K562 (cell line): ENCODE data around the gene ITGA6.

ENCODE experiments used
- ATF3 ChIP-seq, 2 experiments: fragments of 450-650 bp in 1 of 2; sonication (generic) in 1 of 2; formaldehyde crosslinking in 1 of 2; IDR thresholded peaks in 1 of 2; conservative IDR thresholded peaks in 1 of 2; 2 replicates each; pipeline versions ENCODE4 v1.6.1 to v1.8.1; 2016 to 2023; ENCODE audit warnings: mild to moderate bottlenecking in 2 of 2, moderate library complexity in 2 of 2, inconsistent platforms in 1 of 2, missing genetic modification reagents in 1 of 2
- BCLAF1 ChIP-seq, 2 experiments: fragments of 450-650 bp in 1 of 2; IDR thresholded peaks; 2 replicates each; pipeline ENCODE4 v1.6.1; 2011 to 2017; ENCODE audit warnings: low read depth in 2 of 2, antibody characterized with exemption in 1 of 2, borderline replicate concordance in 1 of 2, low read length in 1 of 2, mild to moderate bottlenecking in 1 of 2, mixed read lengths in 1 of 2; ENCODE audit not compliant: control insufficient read depth in 1 of 2
- EHMT2 ChIP-seq: fragments of 450-650 bp; IDR thresholded peaks from 2 replicates; pipeline ENCODE4 v1.6.1; 2018; ENCODE audit warnings: antibody characterized with exemption
- EP300 ChIP-seq: IDR thresholded peaks from 2 replicates; pipeline ENCODE4 v1.6.1; 2012; ENCODE audit warnings: low read length, improper control_type of control experiment
- EZH2 ChIP-seq: IDR thresholded peaks from 2 replicates; pipeline ENCODE4 v1.6.1; 2012; ENCODE audit warnings: low read depth, mild to moderate bottlenecking, inconsistent platforms, low read length, borderline replicate concordance
- RAD21 ChIP-seq, 2 experiments: fragments of 250-450 bp in 1 of 2; fragments of 450-650 bp in 1 of 2; sonication (Bioruptor Pico) in 1 of 2; formaldehyde crosslinking in 1 of 2; IDR thresholded peaks in 1 of 2; conservative IDR thresholded peaks in 1 of 2; 2 replicates each; pipeline versions ENCODE4 v1.4.0 to v1.8.0; 2020 to 2022; ENCODE audit warnings: mild to moderate bottlenecking in 2 of 2, moderate library complexity in 1 of 2
- TEAD4 ChIP-seq, 2 experiments: sonication (generic) in 1 of 2; formaldehyde crosslinking in 1 of 2; IDR thresholded peaks; 2 replicates each; pipeline versions ENCODE4 v1.6.1 to v1.8.0; 2012 to 2022; ENCODE audit warnings: borderline replicate concordance in 1 of 2, inconsistent platforms in 1 of 2, low read length in 1 of 2, mild to moderate bottlenecking in 1 of 2, missing genetic modification reagents in 1 of 2
- ZC3H4 ChIP-seq: sonication (generic); formaldehyde crosslinking; IDR thresholded peaks from 2 replicates; pipeline ENCODE4 v1.9.0; 2021; ENCODE audit warnings: missing genetic modification reagents, borderline replicate concordance
- TF ChIP-seq, protein P1 (sequence below), 3 experiments: IDR thresholded peaks in 2 of 3; conservative IDR thresholded peaks in 1 of 3; 2 replicates each; pipeline ENCODE4 v1.5.1; 2011 to 2012; ENCODE audit warnings: low read length in 3 of 3, mild to moderate bottlenecking in 3 of 3, control low read depth in 2 of 3, improper control_type of control experiment in 1 of 3, inconsistent platforms in 1 of 3, low read depth in 1 of 3, mixed read lengths in 1 of 3, moderate library complexity in 1 of 3; ENCODE audit not compliant: insufficient read depth in 2 of 3

DNA sequence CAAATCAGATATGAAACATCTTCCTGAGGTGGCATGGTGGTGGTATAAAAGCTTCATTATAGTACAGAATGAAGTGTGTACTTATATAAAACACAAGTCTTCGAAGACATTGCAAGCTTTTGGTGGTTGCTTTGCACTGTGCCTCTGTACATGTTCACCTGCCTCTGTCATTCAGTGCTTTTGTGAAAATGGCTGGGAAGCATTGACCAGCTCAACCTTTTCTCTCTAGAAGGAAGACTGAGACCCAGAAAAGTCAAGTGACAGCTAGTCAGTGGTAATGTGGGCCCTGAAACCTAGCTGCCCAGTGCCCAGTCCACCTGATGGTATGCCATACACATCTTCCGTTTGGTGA, 12.1 kb downstream of the ITGA6 start:
- TF ChIP-seq, protein P1, sequence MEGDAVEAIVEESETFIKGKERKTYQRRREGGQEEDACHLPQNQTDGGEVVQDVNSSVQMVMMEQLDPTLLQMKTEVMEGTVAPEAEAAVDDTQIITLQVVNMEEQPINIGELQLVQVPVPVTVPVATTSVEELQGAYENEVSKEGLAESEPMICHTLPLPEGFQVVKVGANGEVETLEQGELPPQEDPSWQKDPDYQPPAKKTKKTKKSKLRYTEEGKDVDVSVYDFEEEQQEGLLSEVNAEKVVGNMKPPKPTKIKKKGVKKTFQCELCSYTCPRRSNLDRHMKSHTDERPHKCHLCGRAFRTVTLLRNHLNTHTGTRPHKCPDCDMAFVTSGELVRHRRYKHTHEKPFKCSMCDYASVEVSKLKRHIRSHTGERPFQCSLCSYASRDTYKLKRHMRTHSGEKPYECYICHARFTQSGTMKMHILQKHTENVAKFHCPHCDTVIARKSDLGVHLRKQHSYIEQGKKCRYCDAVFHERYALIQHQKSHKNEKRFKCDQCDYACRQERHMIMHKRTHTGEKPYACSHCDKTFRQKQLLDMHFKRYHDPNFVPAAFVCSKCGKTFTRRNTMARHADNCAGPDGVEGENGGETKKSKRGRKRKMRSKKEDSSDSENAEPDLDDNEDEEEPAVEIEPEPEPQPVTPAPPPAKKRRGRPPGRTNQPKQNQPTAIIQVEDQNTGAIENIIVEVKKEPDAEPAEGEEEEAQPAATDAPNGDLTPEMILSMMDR (IDR thresholded peaks at IDR 0.05 in 2 of 3, conservative IDR thresholded peaks at IDR 0.05 in 1 of 3; ENCODE audit: insufficient read depth in 2 of 3, low read depth in 1 of 3, low read length in 3 of 3), result no peak
- TF ChIP-seq ZC3H4 (CRISPR knock-in tag) (no peak), ATF3 (IDR thresholded peaks at IDR 0.05) (no peak), ATF3 (CRISPR knock-in tag; conservative IDR thresholded peaks at IDR 0.05) (no peak), EZH2 (no peak), EHMT2 (no peak), RAD21 (CRISPR knock-in tag; conservative IDR thresholded peaks at IDR 0.05 in 1 of 2, IDR thresholded peaks at IDR 0.05 in 1 of 2) (no peak), TEAD4 (IDR thresholded peaks at IDR 0.05; ENCODE audit: low read length) (no peak), TEAD4 (CRISPR knock-in tag; IDR thresholded peaks at IDR 0.05; ENCODE audit: borderline replicate concordance) (no peak), EP300 (no peak), BCLAF1 (IDR thresholded peaks at IDR 0.05; ENCODE audit: borderline replicate concordance in 1 of 2, control insufficient read depth in 1 of 2, low read depth in 2 of 2, low read length in 1 of 2) (no peak)
